ENCODE measurements around the gene HERC6. TPM values are rescaled to one million over a fixed set of nuclear protein-coding genes. Genes with fewer than 3 reads are reported as not detected.

Gene HERC6
- total and polyA plus RNA-seq, 2 donors from 2014 or later, result 7.4 to 15.7 TPM

GRCh38 chr4:88381123-88381522 lies 2.5 kb downstream of the HERC6 start:
- no peak overlapping the region for H3K9ac ChIP-seq (ENCODE audit: low read length in 3 of 3)
- no peak for DNase-seq
- intact Hi-C loops (cut with DNase I), result no loop called here
- H3K27me3 ChIP-seq (ENCODE audit: control insufficient read depth, insufficient read depth, low read length), result no peaks in the 10 kb centered on the region
- H3K4me1 ChIP-seq (ENCODE audit: control insufficient read depth in 2 of 3, insufficient read depth in 2 of 3, low read depth in 1 of 3, low read length in 3 of 3), result peaks cover 0 to 2% (median 0%) of the 10 kb centered on the region in 3 donors
- H3K4me3 ChIP-seq (ENCODE audit: low read length in 3 of 3), result no peak overlapping the region
- no peak for TF ChIP-seq CTCF (IDR thresholded peaks at IDR 0.05; ENCODE audit: borderline replicate concordance, extremely low read depth, insufficient read depth)
- H3K36me3 ChIP-seq (ENCODE audit: control insufficient read depth in 2 of 3, insufficient read depth in 3 of 3, low read length in 3 of 3), result no peaks in the 10 kb centered on the region
- H3K27ac ChIP-seq (ENCODE audit: low read depth in 2 of 2, low read length in 2 of 2), result no peak overlapping the region
- no peaks in the 10 kb centered on the region for H3K9me3 ChIP-seq (ENCODE audit: control insufficient read depth in 2 of 3, insufficient read depth in 1 of 3, low read length in 3 of 3)
- no peak for FAIRE-seq

GRCh38 chr4:88382621-88383020 lies 4.0 kb downstream of the HERC6 start:
- Histone ChIP-seq H3K36me3 (ENCODE audit: control insufficient read depth in 2 of 3, insufficient read depth in 3 of 3, low read length in 3 of 3) (no peaks in the 10 kb centered on the region), H3K4me3 (ENCODE audit: low read length in 3 of 3) (no peak overlapping the region), H3K27me3 (ENCODE audit: control insufficient read depth, insufficient read depth, low read length) (no peaks in the 10 kb centered on the region), H3K9ac (ENCODE audit: low read length in 3 of 3) (no peak overlapping the region), H3K27ac (ENCODE audit: low read depth in 2 of 2, low read length in 2 of 2) (peak overlapping the region in 1 of 2 donors; percentile 17), H3K9me3 (ENCODE audit: control insufficient read depth in 2 of 3, insufficient read depth in 1 of 3, low read length in 3 of 3) (no peaks in the 10 kb centered on the region), H3K4me1 (ENCODE audit: control insufficient read depth in 2 of 3, insufficient read depth in 2 of 3, low read depth in 1 of 3, low read length in 3 of 3) (peaks cover 0 to 2% (median 0%) of the 10 kb centered on the region in 3 donors)
- DNase-seq (no peak), FAIRE-seq (no peak)
- no peak for TF ChIP-seq CTCF (IDR thresholded peaks at IDR 0.05; ENCODE audit: borderline replicate concordance, extremely low read depth, insufficient read depth)
- intact Hi-C loops (cut with DNase I), result no loop called here

GRCh38 chr4:88390128-88390527 lies 11.5 kb downstream of the HERC6 start:
- Histone ChIP-seq H3K4me3 (ENCODE audit: low read length in 3 of 3) (no peak overlapping the region), H3K27ac (ENCODE audit: low read depth in 2 of 2, low read length in 2 of 2) (no peak overlapping the region), H3K9ac (ENCODE audit: low read length in 3 of 3) (no peak overlapping the region), H3K27me3 (ENCODE audit: control insufficient read depth, insufficient read depth, low read length) (no peaks in the 10 kb centered on the region), H3K9me3 (ENCODE audit: control insufficient read depth in 2 of 3, insufficient read depth in 1 of 3, low read length in 3 of 3) (no peaks in the 10 kb centered on the region), H3K36me3 (ENCODE audit: control insufficient read depth in 2 of 3, insufficient read depth in 3 of 3, low read length in 3 of 3) (peaks cover 0 to 4% (median 0%) of the 10 kb centered on the region in 3 donors), H3K4me1 (ENCODE audit: control insufficient read depth in 2 of 3, insufficient read depth in 2 of 3, low read depth in 1 of 3, low read length in 3 of 3) (no peaks in the 10 kb centered on the region)
- intact Hi-C loops (cut with DNase I), result no loop called here
- FAIRE-seq (no peak), DNase-seq (no peak)
- TF ChIP-seq CTCF (IDR thresholded peaks at IDR 0.05; ENCODE audit: borderline replicate concordance, extremely low read depth, insufficient read depth), result no peak

- Histone ChIP-seq H3K4me3 (ENCODE audit: low read length in 3 of 3) (no peak overlapping the region), H3K9ac (ENCODE audit: low read length in 3 of 3) (no peak overlapping the region), H3K4me1 (ENCODE audit: control insufficient read depth in 2 of 3, insufficient read depth in 2 of 3, low read depth in 1 of 3, low read length in 3 of 3) (no peaks in the 10 kb centered on the region), H3K27ac (ENCODE audit: low read depth in 2 of 2, low read length in 2 of 2) (no peak overlapping the region), H3K9me3 (ENCODE audit: control insufficient read depth in 2 of 3, insufficient read depth in 1 of 3, low read length in 3 of 3) (no peaks in the 10 kb centered on the region), H3K36me3 (ENCODE audit: control insufficient read depth in 2 of 3, insufficient read depth in 3 of 3, low read length in 3 of 3) (peaks cover 1 to 5% (median 4%) of the 10 kb centered on the region in 3 donors), H3K27me3 (ENCODE audit: control insufficient read depth, insufficient read depth, low read length) (no peaks in the 10 kb centered on the region)
- no peak for TF ChIP-seq CTCF (IDR thresholded peaks at IDR 0.05; ENCODE audit: borderline replicate concordance, extremely low read depth, insufficient read depth)
- no peak for FAIRE-seq
- intact Hi-C loops (cut with DNase I), result no loop called here
- no peak for DNase-seq
Measured at GRCh38 chr4:88391703-88392102, 13.1 kb downstream of the HERC6 start.
